Hepatocyte (in vitro differentiated cells): ENCODE data around the gene SLC13A5. TPM values are rescaled to one million over a fixed set of nuclear protein-coding genes. Genes with fewer than 3 reads are reported as not detected.

ENCODE experiments used
- DNase-seq: peaks from one replicate; pipeline ENCODE4 v3.0.0-alpha.2; 2016; ENCODE audit warnings: low spot score
- H2AFZ ChIP-seq: fragments of 200-600 bp; sonication (generic); 2 replicates; pipeline ENCODE4 v1.6.0; 2016; ENCODE audit warnings: antibody characterized with exemption, mild to moderate bottlenecking
- H3K27ac ChIP-seq: fragments of 200-600 bp; sonication (generic); 2 replicates; pipeline ENCODE4 v1.5.1; 2016; ENCODE audit warnings: mild to moderate bottlenecking
- H3K27me3 ChIP-seq: fragments of 200-600 bp; sonication (generic); 2 replicates; pipeline ENCODE4 v1.6.1; 2016
- H3K36me3 ChIP-seq: fragments of 200-600 bp; sonication (generic); replicated peaks from 2 replicates; pipeline ENCODE4 v1.5.1; 2016; ENCODE audit warnings: low read depth; ENCODE audit not compliant: insufficient read depth
- H3K4me1 ChIP-seq: fragments of 200-600 bp; sonication (generic); 2 replicates; pipeline ENCODE4 v1.5.1; 2016; ENCODE audit warnings: mild to moderate bottlenecking, moderate library complexity; ENCODE audit not compliant: insufficient read depth
- H3K4me2 ChIP-seq: fragments of 200-600 bp; sonication (generic); 2 replicates; pipeline ENCODE4 v1.6.0; 2016
- H3K4me3 ChIP-seq: fragments of 200-600 bp; sonication (generic); 2 replicates; pipeline ENCODE4 v1.5.1; 2016; ENCODE audit warnings: mild to moderate bottlenecking
- H3K79me2 ChIP-seq: fragments of 200-600 bp; sonication (generic); 2 replicates; pipeline ENCODE4 v1.6.0; 2017; ENCODE audit warnings: mild to moderate bottlenecking
- H3K9me2 ChIP-seq: fragments of 200-600 bp; sonication (generic); replicated peaks from 2 replicates; pipeline ENCODE4 v1.6.0; 2017; ENCODE audit warnings: mild to moderate bottlenecking; ENCODE audit not compliant: insufficient read depth
- H3K9me3 ChIP-seq: fragments of 200-600 bp; sonication (generic); 2 replicates; pipeline ENCODE4 v1.5.1; 2016; ENCODE audit warnings: low read depth, mild to moderate bottlenecking
- H4K20me1 ChIP-seq: fragments of 200-600 bp; sonication (generic); 2 replicates; pipeline ENCODE4 v1.6.0; 2016; ENCODE audit warnings: mild to moderate bottlenecking; ENCODE audit not compliant: insufficient read depth, poor library complexity, severe bottlenecking
- EZH2 ChIP-seq: fragments of 200-600 bp; sonication (generic); IDR thresholded peaks from 2 replicates; pipeline ENCODE4 v1.6.1; 2016; ENCODE audit warnings: antibody characterized with exemption, mild to moderate bottlenecking, borderline replicate concordance
- EZH2phosphoT487 ChIP-seq: fragments of 200-600 bp; sonication (generic); IDR thresholded peaks from one replicate; pipeline ENCODE4 v1.6.1; 2018; ENCODE audit warnings: antibody characterized with exemption, mild to moderate bottlenecking, low read depth, moderate library complexity; ENCODE audit not compliant: unreplicated experiment, severe bottlenecking
- WGBS: methylation state at CpG from one replicate; pipeline ENCODE4 v1.1.6; 2016; ENCODE audit warnings: low lambda C conversion rate; ENCODE audit errors: missing lambda C conversion rate; 5-methylcytosine and 5-hydroxymethylcytosine counted together
- microRNA-seq: library from miRNA; unstranded; fragments of <30 nt; microRNA quantifications from one replicate; pipeline ENCODE4, GENCODE V29; 2017
- polyA plus RNA-seq: library from polyadenylated mRNA; unstranded; fragments of >200 nt; fragmentation: Nextera tagmentation; extraction: Ambion mirVana; gene quantifications from 2 replicates; pipeline ENCODE4 v1.2.1, GENCODE V29; 2016
- small RNA-seq: library from RNA; depleted of rRNA; stranded (forward); fragments of <200 nt; gene quantifications from one replicate; pipeline ENCODE3, GENCODE V24; 2014
- total RNA-seq: library from RNA; depleted of rRNA; stranded (reverse); fragments of >200 nt; gene quantifications from 2 replicates; pipeline ENCODE4 v1.2.3, GENCODE V29; 2014
- TF ChIP-seq, protein P1 (sequence below): fragments of 200-600 bp; sonication (generic); IDR thresholded peaks from 2 replicates; pipeline ENCODE4 v1.5.1; 2016; ENCODE audit warnings: antibody characterized with exemption, mild to moderate bottlenecking; ENCODE audit not compliant: poor library complexity

Gene SLC13A5
- total and polyA plus RNA-seq, 2 experiments from 2014 or later: 7.3 to 18.5 TPM

GRCh38 chr17:6637458-6637840 is 75.7 kb downstream of the SLC13A5 start:
- peaks cover 6% of the 10 kb centered on the region for H3K36me3 ChIP-seq
- no peaks in the 10 kb centered on the region for H4K20me1 ChIP-seq
- no peaks in the 10 kb centered on the region for H3K9me3 ChIP-seq
- peaks cover 49% of the 10 kb centered on the region for H3K79me2 ChIP-seq
- no peaks in the 10 kb centered on the region for H3K27me3 ChIP-seq
- no peaks in the 10 kb centered on the region for H3K9me2 ChIP-seq
- no peak overlapping the region for H3K4me2 ChIP-seq
- TF ChIP-seq EZH2 (no peak), EZH2phosphoT487 (no peak)
- TF ChIP-seq, protein P1, sequence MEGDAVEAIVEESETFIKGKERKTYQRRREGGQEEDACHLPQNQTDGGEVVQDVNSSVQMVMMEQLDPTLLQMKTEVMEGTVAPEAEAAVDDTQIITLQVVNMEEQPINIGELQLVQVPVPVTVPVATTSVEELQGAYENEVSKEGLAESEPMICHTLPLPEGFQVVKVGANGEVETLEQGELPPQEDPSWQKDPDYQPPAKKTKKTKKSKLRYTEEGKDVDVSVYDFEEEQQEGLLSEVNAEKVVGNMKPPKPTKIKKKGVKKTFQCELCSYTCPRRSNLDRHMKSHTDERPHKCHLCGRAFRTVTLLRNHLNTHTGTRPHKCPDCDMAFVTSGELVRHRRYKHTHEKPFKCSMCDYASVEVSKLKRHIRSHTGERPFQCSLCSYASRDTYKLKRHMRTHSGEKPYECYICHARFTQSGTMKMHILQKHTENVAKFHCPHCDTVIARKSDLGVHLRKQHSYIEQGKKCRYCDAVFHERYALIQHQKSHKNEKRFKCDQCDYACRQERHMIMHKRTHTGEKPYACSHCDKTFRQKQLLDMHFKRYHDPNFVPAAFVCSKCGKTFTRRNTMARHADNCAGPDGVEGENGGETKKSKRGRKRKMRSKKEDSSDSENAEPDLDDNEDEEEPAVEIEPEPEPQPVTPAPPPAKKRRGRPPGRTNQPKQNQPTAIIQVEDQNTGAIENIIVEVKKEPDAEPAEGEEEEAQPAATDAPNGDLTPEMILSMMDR: no peak
- peaks cover 7% of the 10 kb centered on the region for H3K4me1 ChIP-seq
- no peak for DNase-seq
- WGBS: 97% methylated on average over 6 of the region's 6 CpGs
- H3K4me3 ChIP-seq: no peak overlapping the region
- no peak overlapping the region for H2AFZ ChIP-seq
- H3K27ac ChIP-seq: no peak overlapping the region

GRCh38 chr17:6636616-6637457 is 76.3 kb downstream of the SLC13A5 start:
- no peak overlapping the region for H3K27ac ChIP-seq

GRCh38 chr17:6636105-6636504 is 77.1 kb downstream of the SLC13A5 start:
- 93% methylated on average over 2 of the region's 2 CpGs for WGBS
- H3K4me3 ChIP-seq: no peak overlapping the region
- DNase-seq: no peak
- H3K4me1 ChIP-seq: peaks cover 7% of the 10 kb centered on the region
- no peak overlapping the region for H3K4me2 ChIP-seq
- H3K9me3 ChIP-seq: no peaks in the 10 kb centered on the region
- no peak overlapping the region for H2AFZ ChIP-seq
- no peaks in the 10 kb centered on the region for H3K9me2 ChIP-seq
- peaks cover 6% of the 10 kb centered on the region for H3K36me3 ChIP-seq
- H4K20me1 ChIP-seq: no peaks in the 10 kb centered on the region
- H3K27me3 ChIP-seq: no peaks in the 10 kb centered on the region
- no peak overlapping the region for H3K27ac ChIP-seq
- TF ChIP-seq, protein P1: no peak
- TF ChIP-seq EZH2phosphoT487: no peak
- no peak for TF ChIP-seq EZH2
- H3K79me2 ChIP-seq: peaks cover 46% of the 10 kb centered on the region

More at GRCh38 chr17:6636616-6637457, 76.3 kb downstream of the SLC13A5 start:
- Histone ChIP-seq H3K9me2 (no peaks in the 10 kb centered on the region), H3K9me3 (no peaks in the 10 kb centered on the region), H3K79me2 (peaks cover 48% of the 10 kb centered on the region), H3K27me3 (no peaks in the 10 kb centered on the region), H3K4me3 (no peak overlapping the region), H4K20me1 (no peaks in the 10 kb centered on the region), H3K4me1 (peaks cover 7% of the 10 kb centered on the region), H2AFZ (no peak overlapping the region), H3K36me3 (peaks cover 6% of the 10 kb centered on the region), H3K4me2 (no peak overlapping the region)
- WGBS: 94% methylated on average over 17 of the region's 17 CpGs
- no peak for DNase-seq
- TF ChIP-seq, protein P1: no peak
- no peak for TF ChIP-seq EZH2phosphoT487
- no peak for TF ChIP-seq EZH2

Small RNA genes lying within 50 kb of the gene (microRNA-seq; reads per million reads assigned to microRNA genes)
- not detected for gene MIR4520-1
- gene MIR4520-2: not detected

Small RNA genes lying within 50 kb of the gene (small RNA-seq; reads per million reads assigned to genes)
- gene AC004706.2 (not detected), gene MIR4520-1 (not detected)

Other genes with a start within 250 kb of the SLC13A5 start
- 1.5 and 1.6 TPM in 2 replicates for gene PITPNM3, start 156.8 kb downstream of the SLC13A5 start, total RNA-seq
- 2.0 and 2.1 TPM in 2 replicates for gene PITPNM3, start 156.8 kb downstream of the SLC13A5 start, polyA plus RNA-seq
- gene KIAA0753, start 72.7 kb downstream of the SLC13A5 start, total RNA-seq: 10.9 and 12.0 TPM in 2 replicates
- 4.0 and 6.0 TPM in 2 replicates for gene KIAA0753, start 72.7 kb downstream of the SLC13A5 start, polyA plus RNA-seq
- 61.0 and 106 TPM in 2 replicates for gene TXNDC17, start 72.3 kb downstream of the SLC13A5 start, total RNA-seq
- gene TXNDC17, start 72.3 kb downstream of the SLC13A5 start, polyA plus RNA-seq: 366 and 406 TPM in 2 replicates
- gene MED31, start 61.8 kb downstream of the SLC13A5 start, total RNA-seq: 13.8 and 14.5 TPM in 2 replicates
- gene MED31, start 61.8 kb downstream of the SLC13A5 start, polyA plus RNA-seq: 43.0 and 44.2 TPM in 2 replicates
- 4.5 and 6.1 TPM in 2 replicates for gene C17orf100, start 61.6 kb downstream of the SLC13A5 start, total RNA-seq
- gene C17orf100, start 61.6 kb downstream of the SLC13A5 start, polyA plus RNA-seq: 5.5 and 6.7 TPM in 2 replicates
- 3.3 and 4.1 TPM in 2 replicates for gene XAF1, start 42.7 kb upstream of the SLC13A5 start, total RNA-seq
- gene XAF1, start 42.7 kb upstream of the SLC13A5 start, polyA plus RNA-seq: 1.2 and 1.9 TPM in 2 replicates
- gene FBXO39, start 62.8 kb upstream of the SLC13A5 start, total RNA-seq: not detected in 2 replicates
- 0.28 TPM in 1 of 2 replicates, not detected in the other for gene FBXO39, start 62.8 kb upstream of the SLC13A5 start, polyA plus RNA-seq
- 0.07 TPM in 1 of 2 replicates, not detected in the other for gene TEKT1, start 118.4 kb upstream of the SLC13A5 start, total RNA-seq
- not detected in 2 replicates for gene TEKT1, start 118.4 kb upstream of the SLC13A5 start, polyA plus RNA-seq